Right cardiac atrium (tissue), 5 donors: ENCODE results near the gene KRTAP9-3. TPM values are rescaled to one million over a fixed set of nuclear protein-coding genes. Genes with fewer than 3 reads are reported as not detected.

Experiments
- ATAC-seq, 2 donors: fragments of 200-7000 bp; cut with Tn5 transposase; one replicate each; pipeline versions ENCODE4 v1.8.0 to v1.9.1; 2020; ENCODE audit warnings: moderate library complexity in 2 of 2, mild to moderate bottlenecking in 1 of 2
- DNase-seq, 3 donors: peaks; one replicate each; pipeline ENCODE4 v3.0.0-alpha.2; 2020
- H3K27ac ChIP-seq: one replicate; pipeline ENCODE4 v1.5.1; 2013; ENCODE audit warnings: mild to moderate bottlenecking, low read length, control low read depth, moderate library complexity
- H3K27me3 ChIP-seq: one replicate; pipeline ENCODE4 v1.6.1; 2013; ENCODE audit not compliant: control insufficient read depth, insufficient read depth
- H3K4me1 ChIP-seq: one replicate; pipeline ENCODE4 v1.6.1; 2013; ENCODE audit warnings: low read length; ENCODE audit not compliant: control insufficient read depth, insufficient read depth
- H3K4me3 ChIP-seq: one replicate; pipeline ENCODE4 v1.5.1; 2013; ENCODE audit warnings: low read length, control low read depth
- H3K9me3 ChIP-seq: one replicate; pipeline ENCODE4 v1.6.1; 2013; ENCODE audit warnings: low read length; ENCODE audit not compliant: control insufficient read depth
- WGBS: extraction: QIAGEN DNeasy Blood & Tissue Kit; methylation state at CpG from one replicate; pipeline ENCODE4 v1.1.7; 2013; 5-methylcytosine and 5-hydroxymethylcytosine counted together
- intact Hi-C, 4 donors: fragments of 100-400 bp; cut with DNase I; formaldehyde crosslinking; loops; one replicate each; pipeline versions ENCODE4 v1.11.0 to v1.14.0; 2022 to 2023
- polyA plus RNA-seq: library from polyadenylated mRNA; stranded (reverse); fragments of 200-250 nt; gene quantifications from one replicate; pipeline ENCODE4 v1.2.3, GENCODE V29; 2013
- total RNA-seq, 4 donors: library from RNA; stranded (reverse); fragmentation: NEBNext Ultra II Directional; extraction: Animal tissue kit (Norgen Biotek cat#: 25700); gene quantifications; one replicate each; pipeline ENCODE4 v1.2.1, GENCODE V29; 2021
- donor health status: healthy with polysubstance abuse.
- donor health status: DM: no; HTN: yes; CAD: no.
- donor health status: DM: no; HTN: no; CAD: no.
- donor health status: DM: no; HTN: yes; CAD: no; lungs with severe emphysema.
- donor health status: DM: yes; HTN: yes; CAD: no.

Gene KRTAP9-3
- total and polyA plus RNA-seq, 5 donors = not detected

DNA sequence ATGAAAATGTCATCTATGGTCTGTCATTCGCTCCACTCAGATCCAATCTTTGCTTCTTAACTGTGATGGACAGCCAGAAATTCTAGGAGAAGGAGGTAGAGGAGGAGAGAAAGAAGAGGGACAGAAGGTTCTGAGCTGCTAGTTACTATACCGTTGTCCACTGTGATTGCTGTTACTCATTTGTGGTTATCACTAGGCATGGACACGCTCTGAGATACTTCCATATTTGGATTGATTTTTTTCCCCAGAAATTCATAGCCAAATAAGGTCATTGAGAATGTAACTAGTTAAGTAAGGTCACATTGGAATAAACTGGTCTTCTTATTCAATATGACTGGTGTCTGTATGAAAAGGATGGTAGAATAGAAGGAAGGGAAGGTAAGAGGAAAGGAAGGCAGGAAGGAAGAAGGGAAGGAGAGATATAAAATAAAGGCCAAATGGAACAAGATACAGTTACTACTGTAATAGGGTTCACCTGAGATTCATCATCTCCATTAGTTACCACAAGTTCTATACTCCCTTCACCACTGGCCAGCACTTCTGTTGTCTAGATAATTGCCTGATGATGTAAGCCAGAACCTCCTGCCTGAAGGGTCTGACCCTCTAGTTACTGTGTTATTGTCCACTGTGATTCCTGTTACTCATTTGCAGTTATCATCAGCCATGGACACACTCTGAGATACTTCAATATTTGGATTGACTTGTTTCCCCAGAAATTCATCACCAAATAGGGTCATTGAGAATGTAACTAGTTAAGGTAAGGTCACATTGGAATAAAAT is 46.1 kb downstream of the KRTAP9-3 start:
- Histone ChIP-seq H3K4me1 (no peaks in the 10 kb centered on the region), H3K9me3 (no peaks in the 10 kb centered on the region), H3K27ac (no peak overlapping the region), H3K4me3 (no peak overlapping the region), H3K27me3 (peaks cover 3% of the 10 kb centered on the region)
- intact Hi-C loops = no loop called here
- WGBS = 82% methylated on average over 3 of the region's 3 CpGs
- DNase-seq (no peak), ATAC-seq (no peak)

Other genes with a start within 250 kb of the KRTAP9-3 start
Only the 30 nearest of the 42 such genes appear.
- gene KRTAP2-1, start 185.1 kb upstream of the KRTAP9-3 start, total RNA-seq = not detected
- not detected for gene KRTAP2-1, start 185.1 kb upstream of the KRTAP9-3 start, polyA plus RNA-seq
- not detected for gene KRTAP2-2, start 177.2 kb upstream of the KRTAP9-3 start, total RNA-seq
- not detected for gene KRTAP2-2, start 177.2 kb upstream of the KRTAP9-3 start, polyA plus RNA-seq
- not detected for gene KRTAP2-3, start 172.3 kb upstream of the KRTAP9-3 start, total RNA-seq
- gene KRTAP2-3, start 172.3 kb upstream of the KRTAP9-3 start, polyA plus RNA-seq = not detected
- gene KRTAP2-4, start 166.6 kb upstream of the KRTAP9-3 start, total RNA-seq = not detected
- not detected for gene KRTAP2-4, start 166.6 kb upstream of the KRTAP9-3 start, polyA plus RNA-seq
- gene KRTAP4-7, start 148.3 kb upstream of the KRTAP9-3 start, total RNA-seq = not detected
- not detected for gene KRTAP4-7, start 148.3 kb upstream of the KRTAP9-3 start, polyA plus RNA-seq
- not detected for gene KRTAP4-8, start 134.3 kb upstream of the KRTAP9-3 start, total RNA-seq
- gene KRTAP4-8, start 134.3 kb upstream of the KRTAP9-3 start, polyA plus RNA-seq = not detected
- not detected for gene KRTAP4-16, start 130.2 kb upstream of the KRTAP9-3 start, total RNA-seq
- not detected for gene KRTAP4-16, start 130.2 kb upstream of the KRTAP9-3 start, polyA plus RNA-seq
- gene KRTAP4-9, start 127.1 kb upstream of the KRTAP9-3 start, total RNA-seq = not detected
- not detected for gene KRTAP4-9, start 127.1 kb upstream of the KRTAP9-3 start, polyA plus RNA-seq
- not detected for gene KRTAP4-11, start 114.1 kb upstream of the KRTAP9-3 start, total RNA-seq
- gene KRTAP4-11, start 114.1 kb upstream of the KRTAP9-3 start, polyA plus RNA-seq = not detected
- gene KRTAP4-12, start 108.3 kb upstream of the KRTAP9-3 start, total RNA-seq = not detected
- gene KRTAP4-12, start 108.3 kb upstream of the KRTAP9-3 start, polyA plus RNA-seq = not detected
- not detected for gene KRTAP4-6, start 91.9 kb upstream of the KRTAP9-3 start, total RNA-seq
- gene KRTAP4-6, start 91.9 kb upstream of the KRTAP9-3 start, polyA plus RNA-seq = not detected
- not detected for gene KRTAP4-5, start 82.6 kb upstream of the KRTAP9-3 start, total RNA-seq
- gene KRTAP4-5, start 82.6 kb upstream of the KRTAP9-3 start, polyA plus RNA-seq = not detected
- not detected for gene KRTAP4-4, start 71.7 kb upstream of the KRTAP9-3 start, total RNA-seq
- not detected for gene KRTAP4-4, start 71.7 kb upstream of the KRTAP9-3 start, polyA plus RNA-seq
- not detected for gene KRTAP4-3, start 64.2 kb upstream of the KRTAP9-3 start, total RNA-seq
- gene KRTAP4-3, start 64.2 kb upstream of the KRTAP9-3 start, polyA plus RNA-seq = not detected
- gene KRTAP4-2, start 54.2 kb upstream of the KRTAP9-3 start, total RNA-seq = not detected
- not detected for gene KRTAP4-2, start 54.2 kb upstream of the KRTAP9-3 start, polyA plus RNA-seq
- not detected for gene KRTAP4-1, start 47.5 kb upstream of the KRTAP9-3 start, total RNA-seq
- gene KRTAP4-1, start 47.5 kb upstream of the KRTAP9-3 start, polyA plus RNA-seq = not detected
- gene KRTAP9-1, start 42.6 kb upstream of the KRTAP9-3 start, total RNA-seq = not detected
- not detected for gene KRTAP9-1, start 42.6 kb upstream of the KRTAP9-3 start, polyA plus RNA-seq
- gene KRTAP9-2, start 5.8 kb upstream of the KRTAP9-3 start, total RNA-seq = not detected
- not detected for gene KRTAP9-2, start 5.8 kb upstream of the KRTAP9-3 start, polyA plus RNA-seq
- not detected for gene KRTAP9-8, start 5.5 kb downstream of the KRTAP9-3 start, total RNA-seq
- not detected for gene KRTAP9-8, start 5.5 kb downstream of the KRTAP9-3 start, polyA plus RNA-seq
- not detected for gene KRTAP9-4, start 17.2 kb downstream of the KRTAP9-3 start, total RNA-seq
- gene KRTAP9-4, start 17.2 kb downstream of the KRTAP9-3 start, polyA plus RNA-seq = not detected
- not detected for gene KRTAP9-9, start 22.9 kb downstream of the KRTAP9-3 start, total RNA-seq
- gene KRTAP9-9, start 22.9 kb downstream of the KRTAP9-3 start, polyA plus RNA-seq = not detected
- gene KRTAP9-6, start 32.9 kb downstream of the KRTAP9-3 start, total RNA-seq = not detected
- gene KRTAP9-6, start 32.9 kb downstream of the KRTAP9-3 start, polyA plus RNA-seq = not detected
- gene KRTAP9-7, start 43.2 kb downstream of the KRTAP9-3 start, total RNA-seq = not detected
- not detected for gene KRTAP9-7, start 43.2 kb downstream of the KRTAP9-3 start, polyA plus RNA-seq
- not detected for gene KRTAP29-1, start 70.4 kb downstream of the KRTAP9-3 start, total RNA-seq
- gene KRTAP29-1, start 70.4 kb downstream of the KRTAP9-3 start, polyA plus RNA-seq = not detected
- not detected for gene KRTAP16-1, start 76.9 kb downstream of the KRTAP9-3 start, total RNA-seq
- gene KRTAP16-1, start 76.9 kb downstream of the KRTAP9-3 start, polyA plus RNA-seq = not detected
- not detected for gene KRTAP17-1, start 83.3 kb downstream of the KRTAP9-3 start, total RNA-seq
- gene KRTAP17-1, start 83.3 kb downstream of the KRTAP9-3 start, polyA plus RNA-seq = not detected
- not detected for gene KRT33A, start 118.4 kb downstream of the KRTAP9-3 start, total RNA-seq
- gene KRT33A, start 118.4 kb downstream of the KRTAP9-3 start, polyA plus RNA-seq = not detected
- not detected for gene KRT33B, start 137.4 kb downstream of the KRTAP9-3 start, total RNA-seq
- gene KRT33B, start 137.4 kb downstream of the KRTAP9-3 start, polyA plus RNA-seq = not detected
- gene KRT34, start 149.9 kb downstream of the KRTAP9-3 start, total RNA-seq = not detected
- not detected for gene KRT34, start 149.9 kb downstream of the KRTAP9-3 start, polyA plus RNA-seq
- gene KRT31, start 165.2 kb downstream of the KRTAP9-3 start, total RNA-seq = not detected
- not detected for gene KRT31, start 165.2 kb downstream of the KRTAP9-3 start, polyA plus RNA-seq